DND-41 (cell line): ENCODE data around the gene CLASP1.

Source experiments
- EZH2 ChIP-seq: IDR thresholded peaks from 3 replicates; pipeline ENCODE4 v1.6.1; 2012; ENCODE audit warnings: borderline replicate concordance, low read depth, mild to moderate bottlenecking, moderate library complexity, low read length, inconsistent platforms; ENCODE audit not compliant: severe bottlenecking
- TF ChIP-seq, protein P1 (sequence below): IDR thresholded peaks from 2 replicates; pipeline ENCODE4 v1.5.1; 2012; ENCODE audit warnings: borderline replicate concordance, low read length, moderate library complexity, mild to moderate bottlenecking; ENCODE audit not compliant: poor library complexity, severe bottlenecking; ENCODE audit errors: extremely low read depth

DNA sequence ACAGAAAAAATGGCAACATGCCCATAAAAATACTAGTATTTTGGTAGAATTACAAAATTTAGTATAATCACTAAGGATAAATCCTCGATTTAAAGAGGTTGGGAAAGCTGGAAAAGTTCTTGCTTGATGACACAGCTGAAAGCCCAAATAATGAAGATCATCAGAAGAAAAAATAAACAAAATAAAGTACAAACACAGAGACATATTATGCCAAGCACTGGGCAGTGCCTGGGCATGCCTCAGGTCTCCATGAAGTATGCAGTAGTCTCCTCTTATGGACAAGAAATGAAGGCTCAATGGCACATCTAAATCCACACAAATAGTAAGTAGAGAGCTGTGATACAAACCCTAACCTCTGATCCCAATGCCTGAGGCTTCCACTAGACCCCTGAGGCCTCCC lies 60.9 kb downstream of the CLASP1 start:
- TF ChIP-seq, protein P1, sequence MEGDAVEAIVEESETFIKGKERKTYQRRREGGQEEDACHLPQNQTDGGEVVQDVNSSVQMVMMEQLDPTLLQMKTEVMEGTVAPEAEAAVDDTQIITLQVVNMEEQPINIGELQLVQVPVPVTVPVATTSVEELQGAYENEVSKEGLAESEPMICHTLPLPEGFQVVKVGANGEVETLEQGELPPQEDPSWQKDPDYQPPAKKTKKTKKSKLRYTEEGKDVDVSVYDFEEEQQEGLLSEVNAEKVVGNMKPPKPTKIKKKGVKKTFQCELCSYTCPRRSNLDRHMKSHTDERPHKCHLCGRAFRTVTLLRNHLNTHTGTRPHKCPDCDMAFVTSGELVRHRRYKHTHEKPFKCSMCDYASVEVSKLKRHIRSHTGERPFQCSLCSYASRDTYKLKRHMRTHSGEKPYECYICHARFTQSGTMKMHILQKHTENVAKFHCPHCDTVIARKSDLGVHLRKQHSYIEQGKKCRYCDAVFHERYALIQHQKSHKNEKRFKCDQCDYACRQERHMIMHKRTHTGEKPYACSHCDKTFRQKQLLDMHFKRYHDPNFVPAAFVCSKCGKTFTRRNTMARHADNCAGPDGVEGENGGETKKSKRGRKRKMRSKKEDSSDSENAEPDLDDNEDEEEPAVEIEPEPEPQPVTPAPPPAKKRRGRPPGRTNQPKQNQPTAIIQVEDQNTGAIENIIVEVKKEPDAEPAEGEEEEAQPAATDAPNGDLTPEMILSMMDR, result no peak
- no peak for TF ChIP-seq EZH2
